Vagina (tissue), 2 donors: ENCODE results near the gene SCNN1G.

ENCODE experiments used
- POLR2A ChIP-seq, 2 donors: fragments of 450-650 bp; IDR thresholded peaks; one replicate each; pipeline ENCODE4 v1.6.1; 2017; ENCODE audit warnings: antibody characterized with exemption in 2 of 2, mild to moderate bottlenecking in 2 of 2, moderate library complexity in 2 of 2
- TF ChIP-seq, protein P1 (sequence below), 3 experiments: fragments of 450-650 bp in 2 of 3; fragments of 200-600 bp in 1 of 3; sonication (generic) in 1 of 3; IDR thresholded peaks; one replicate each; pipeline ENCODE4 v1.5.1; 2017 to 2019; ENCODE audit warnings: antibody characterized with exemption in 3 of 3, mild to moderate bottlenecking in 2 of 3, moderate library complexity in 2 of 3

DNA sequence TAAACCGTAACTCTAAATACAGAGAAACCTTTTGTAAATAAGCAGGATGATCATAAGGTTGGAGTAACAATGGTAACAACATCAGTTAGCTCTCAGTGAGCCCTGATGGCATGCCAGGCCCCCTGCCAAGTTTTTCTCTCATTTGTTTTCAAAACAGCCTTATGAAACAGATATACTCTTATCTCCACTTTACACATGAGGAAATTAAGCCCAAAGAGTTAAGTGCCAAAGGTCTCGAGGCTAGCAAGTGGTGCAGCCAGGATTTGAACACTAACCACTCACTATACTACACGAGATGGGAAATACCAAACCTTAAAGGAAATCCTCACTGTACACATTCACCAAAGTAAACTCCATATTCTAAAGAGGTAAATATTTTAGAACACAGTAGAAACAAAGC, 48.3 kb upstream of the SCNN1G start:
- TF ChIP-seq, protein P1, sequence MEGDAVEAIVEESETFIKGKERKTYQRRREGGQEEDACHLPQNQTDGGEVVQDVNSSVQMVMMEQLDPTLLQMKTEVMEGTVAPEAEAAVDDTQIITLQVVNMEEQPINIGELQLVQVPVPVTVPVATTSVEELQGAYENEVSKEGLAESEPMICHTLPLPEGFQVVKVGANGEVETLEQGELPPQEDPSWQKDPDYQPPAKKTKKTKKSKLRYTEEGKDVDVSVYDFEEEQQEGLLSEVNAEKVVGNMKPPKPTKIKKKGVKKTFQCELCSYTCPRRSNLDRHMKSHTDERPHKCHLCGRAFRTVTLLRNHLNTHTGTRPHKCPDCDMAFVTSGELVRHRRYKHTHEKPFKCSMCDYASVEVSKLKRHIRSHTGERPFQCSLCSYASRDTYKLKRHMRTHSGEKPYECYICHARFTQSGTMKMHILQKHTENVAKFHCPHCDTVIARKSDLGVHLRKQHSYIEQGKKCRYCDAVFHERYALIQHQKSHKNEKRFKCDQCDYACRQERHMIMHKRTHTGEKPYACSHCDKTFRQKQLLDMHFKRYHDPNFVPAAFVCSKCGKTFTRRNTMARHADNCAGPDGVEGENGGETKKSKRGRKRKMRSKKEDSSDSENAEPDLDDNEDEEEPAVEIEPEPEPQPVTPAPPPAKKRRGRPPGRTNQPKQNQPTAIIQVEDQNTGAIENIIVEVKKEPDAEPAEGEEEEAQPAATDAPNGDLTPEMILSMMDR (IDR thresholded peaks at IDR 0.05): no peak
- TF ChIP-seq POLR2A (IDR thresholded peaks at IDR 0.05): no peak
